HG03060 (cell line): Measurements from ENCODE around the gene SORD.

Experiments used
- ATAC-seq: cut with Tn5 transposase; IDR thresholded peaks from one replicate; pipeline ENCODE4 v1.9.1; 2021; ENCODE audit warnings: low read depth, moderate number of reproducible peaks; ENCODE audit not compliant: unreplicated experiment

SORD gene

DNA sequence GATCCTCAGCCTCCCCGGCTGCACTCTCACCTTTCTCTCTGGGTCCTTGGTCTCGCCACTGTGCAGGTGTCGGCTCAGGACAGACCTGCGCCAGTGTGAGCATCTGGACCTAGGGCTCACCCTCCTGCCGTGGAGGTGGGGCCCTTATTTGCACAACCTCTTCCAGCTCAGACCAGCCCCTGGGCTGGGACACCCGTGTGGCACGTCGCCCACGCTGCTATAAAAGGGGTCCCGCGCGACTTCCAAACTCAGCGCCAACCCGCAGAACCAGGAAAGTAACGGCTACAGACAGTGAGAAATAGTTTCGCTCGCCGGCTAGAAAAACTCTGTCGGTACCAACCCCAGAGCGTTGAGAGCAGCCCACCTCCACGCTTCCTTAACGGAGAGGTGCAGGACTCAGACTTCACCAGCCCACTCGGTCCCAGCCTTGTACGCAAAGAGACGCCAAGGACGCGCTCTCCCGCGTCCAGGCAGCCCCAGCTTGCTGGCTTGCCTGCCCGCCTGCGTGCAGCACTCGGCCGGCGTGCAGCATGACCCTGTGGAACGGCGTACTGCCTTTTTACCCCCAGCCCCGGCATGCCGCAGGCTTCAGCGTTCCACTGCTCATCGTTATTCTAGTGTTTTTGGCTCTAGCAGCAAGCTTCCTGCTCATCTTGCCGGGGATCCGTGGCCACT lies 91.2 kb downstream of the SORD start, which contains the start of the genes DUOX2 and DUOXA2:
DUOX2 (minus strand) TSS at position 97 of the 675 bp plus-strand sequence. CDS start 761 bp downstream, outside the sequence.
DUOXA2 (plus strand) TSS at position 251 of the 675 bp plus-strand sequence; CDS start at position 531, 280 bp downstream.
- ATAC-seq, result no peak

DNA sequence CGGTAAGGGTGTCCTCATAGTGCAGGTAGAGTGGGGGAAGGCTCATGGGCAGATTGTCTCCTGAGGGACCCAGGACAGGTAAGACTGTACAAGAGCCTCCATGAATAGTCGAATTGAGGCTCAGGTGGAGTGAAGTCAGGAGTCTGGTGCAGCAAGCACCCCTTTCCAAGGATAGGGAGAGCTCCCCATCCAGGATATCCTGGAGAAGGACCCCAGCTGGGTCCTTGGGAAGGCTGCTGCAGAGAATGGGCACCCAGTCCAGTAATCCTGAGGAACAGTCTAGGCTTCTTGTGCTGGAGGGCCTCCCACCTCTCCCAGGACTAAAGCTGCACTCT lies 91.7 kb downstream of the SORD start:
- ATAC-seq, result no peak

- no peak for ATAC-seq
Observed at GRCh38 chr15:45115312-45115820, 92.4 kb downstream of the SORD start.

DNA sequence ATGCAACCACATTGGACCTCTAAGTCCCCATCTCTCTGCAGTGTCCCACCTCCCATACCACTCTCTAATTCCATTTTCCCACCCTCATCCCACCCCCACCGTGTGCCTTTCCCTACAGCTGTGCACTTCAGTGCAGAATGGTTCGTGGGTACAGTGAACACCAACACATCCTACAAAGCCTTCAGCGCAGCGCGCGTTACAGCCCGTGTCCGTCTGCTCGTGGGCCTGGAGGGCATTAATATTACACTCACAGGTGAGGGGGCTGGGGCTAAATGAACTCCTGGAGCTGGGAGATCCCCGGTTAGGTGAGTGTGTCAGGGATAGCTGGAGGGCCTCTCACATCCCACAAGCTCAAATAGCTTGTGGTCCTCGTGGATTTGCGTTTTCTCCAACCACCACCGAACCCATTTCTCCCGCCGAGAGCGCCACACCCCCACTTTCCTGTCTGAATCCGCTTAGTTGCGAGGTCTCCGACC lies 93.0 kb downstream of the SORD start:
- no peak for ATAC-seq

DNA sequence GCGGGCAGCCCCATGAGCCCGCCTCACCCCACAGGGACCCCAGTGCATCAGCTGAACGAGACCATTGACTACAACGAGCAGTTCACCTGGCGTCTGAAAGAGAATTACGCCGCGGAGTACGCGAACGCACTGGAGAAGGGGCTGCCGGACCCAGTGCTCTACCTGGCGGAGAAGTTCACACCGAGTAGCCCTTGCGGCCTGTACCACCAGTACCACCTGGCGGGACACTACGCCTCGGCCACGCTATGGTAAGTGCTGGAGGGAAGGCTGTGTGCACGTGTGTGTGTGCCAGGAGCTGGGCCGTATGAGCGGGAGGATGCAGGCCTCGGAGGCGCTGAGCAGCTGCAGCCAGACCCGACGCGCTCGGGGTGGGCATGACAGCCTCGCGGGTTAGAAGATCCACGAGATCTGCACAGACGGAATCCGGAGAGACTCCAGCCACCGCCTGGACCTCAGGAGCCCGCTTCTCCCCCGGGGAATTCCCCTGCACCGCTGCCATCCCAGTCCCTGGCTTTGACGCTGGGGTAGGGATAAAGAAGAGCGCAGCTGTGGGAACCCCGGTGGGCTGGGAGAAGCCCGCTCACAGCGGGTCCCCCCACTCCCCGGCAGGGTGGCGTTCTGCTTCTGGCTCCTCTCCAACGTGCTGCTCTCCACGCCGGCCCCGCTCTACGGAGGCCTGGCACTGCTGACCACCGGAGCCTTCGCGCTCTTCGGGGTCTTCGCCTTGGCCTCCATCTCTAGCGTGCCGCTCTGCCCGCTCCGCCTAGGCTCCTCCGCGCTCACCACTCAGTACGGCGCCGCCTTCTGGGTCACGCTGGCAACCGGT lies 93.7 kb downstream of the SORD start:
- ATAC-seq, result no peak

- peak; percentile 19 for ATAC-seq
Observed at GRCh38 chr15:45117308-45118130, 94.5 kb downstream of the SORD start.

GRCh38 chr15:45118131-45118588 lies 95.2 kb downstream of the SORD start:
- peak; percentile 59 for ATAC-seq

- ATAC-seq, result no peak
Observed at GRCh38 chr15:45118996-45119395, 96.0 kb downstream of the SORD start.

- no peak for ATAC-seq
Observed at GRCh38 chr15:45120081-45120972, 97.3 kb downstream of the SORD start.

GRCh38 chr15:45121020-45121419 lies 98.0 kb downstream of the SORD start:
- no peak for ATAC-seq

GRCh38 chr15:45121706-45122417 lies 98.9 kb downstream of the SORD start:
- ATAC-seq, result no peak

DNA sequence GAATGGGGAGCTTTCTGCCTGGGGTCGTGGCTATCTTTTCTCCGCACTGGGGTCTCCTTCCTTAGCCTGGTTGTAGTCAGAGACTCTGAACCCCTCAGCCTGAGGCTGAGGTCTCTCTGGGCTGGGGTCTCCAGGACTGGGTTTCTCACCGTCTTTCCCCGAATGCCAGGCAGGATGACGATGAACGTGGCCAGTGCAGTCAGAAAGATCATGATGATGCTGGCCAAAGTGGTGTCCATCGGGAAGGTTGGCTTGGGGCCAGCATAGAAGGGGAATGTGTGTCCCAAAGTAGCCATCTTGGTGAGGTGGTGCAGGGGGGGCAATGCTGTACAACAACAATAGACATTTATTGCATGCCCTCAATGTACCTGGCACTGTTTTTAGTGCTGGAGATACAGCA lies 99.7 kb downstream of the SORD start:
- no peak for ATAC-seq

DNA sequence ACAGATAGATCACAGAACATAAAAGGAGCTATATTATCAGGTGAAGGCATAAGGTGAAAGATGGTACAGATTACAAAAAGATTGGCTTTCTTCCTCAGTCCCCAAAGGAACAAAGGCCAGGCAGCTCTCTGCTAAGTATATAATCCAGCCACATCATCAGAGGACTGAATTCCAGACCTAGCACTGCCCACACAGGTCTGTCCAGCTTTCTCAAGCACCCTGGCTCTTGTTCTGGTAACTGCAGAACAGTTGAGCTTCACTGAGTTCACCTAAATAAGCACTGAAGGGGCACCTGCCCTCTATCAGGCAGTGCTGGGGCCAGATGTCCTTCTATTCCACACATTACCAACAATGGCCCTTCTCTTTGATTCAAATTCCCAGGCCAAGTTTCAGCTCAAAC lies 100.4 kb downstream of the SORD start:
- no peak for ATAC-seq

- ATAC-seq, result no peak
Observed at GRCh38 chr15:45126535-45127158, 103.7 kb downstream of the SORD start.
